GM21786 (cell line): ENCODE data around the gene UQCRFS1.
"Not testable (repeated sequence)": the region's sequence is repeated elsewhere in the genome, so short reads cannot be mapped to it uniquely, and the experiment has no call there.

ENCODE experiments used
- ATAC-seq: cut with Tn5 transposase; IDR thresholded peaks from one replicate; pipeline ENCODE4 v1.9.1; 2021; ENCODE audit not compliant: unreplicated experiment

Gene UQCRFS1

DNA sequence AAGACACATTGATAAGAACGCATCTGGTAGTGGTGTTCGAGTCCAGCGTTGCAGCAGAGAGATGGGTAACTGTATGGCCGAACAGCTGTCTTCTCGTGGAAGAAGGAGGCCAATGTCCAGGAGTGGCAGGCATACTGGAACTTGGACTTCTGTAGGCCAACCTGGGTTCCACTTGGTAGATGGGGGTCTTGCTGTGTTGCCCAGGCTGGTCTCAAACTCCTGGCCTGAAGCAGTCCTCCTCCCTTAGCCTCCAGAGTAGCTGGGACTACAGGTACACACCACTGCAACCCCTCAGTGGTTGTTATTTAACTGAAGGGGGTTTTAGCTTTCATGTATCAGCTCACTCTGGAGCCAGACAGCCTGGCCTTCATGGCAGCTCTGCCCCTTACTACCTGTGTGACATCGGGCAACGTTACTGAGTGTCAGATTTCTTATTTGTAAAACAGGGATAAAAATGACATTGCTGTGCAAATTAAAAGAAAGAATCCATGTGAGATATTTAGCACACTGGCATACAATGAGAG, 2.4 kb upstream of the UQCRFS1 start:
- ATAC-seq = no peak

- ATAC-seq = no peak
Observed at GRCh38 chr19:29214411-29214810, 1.5 kb upstream of the UQCRFS1 start.

- ATAC-seq = no peak
Observed at GRCh38 chr19:29212356-29212647, 649 bp downstream of the UQCRFS1 start.

- ATAC-seq = no peak
Observed at GRCh38 chr19:29211562-29212355, 1.2 kb downstream of the UQCRFS1 start.

DNA sequence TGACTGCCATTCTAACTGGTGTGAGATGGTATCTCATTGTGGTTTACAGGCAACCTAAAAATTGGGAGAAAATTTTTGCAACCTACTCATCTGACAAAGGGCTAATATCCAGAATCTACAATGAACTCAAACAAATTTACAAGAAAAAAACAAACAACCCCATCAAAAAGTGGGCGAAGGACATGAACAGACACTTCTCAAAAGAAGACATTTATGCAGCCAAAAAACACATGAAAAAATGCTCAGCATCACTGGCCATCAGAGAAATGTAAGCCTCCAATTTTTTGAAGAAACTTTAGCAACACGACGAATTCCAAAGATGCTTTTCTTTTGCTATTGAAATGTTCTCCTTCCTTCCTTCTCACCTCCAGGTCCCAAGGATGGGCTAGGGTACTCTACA, 1.9 kb downstream of the UQCRFS1 start:
- ATAC-seq = not testable (repeated sequence)

DNA sequence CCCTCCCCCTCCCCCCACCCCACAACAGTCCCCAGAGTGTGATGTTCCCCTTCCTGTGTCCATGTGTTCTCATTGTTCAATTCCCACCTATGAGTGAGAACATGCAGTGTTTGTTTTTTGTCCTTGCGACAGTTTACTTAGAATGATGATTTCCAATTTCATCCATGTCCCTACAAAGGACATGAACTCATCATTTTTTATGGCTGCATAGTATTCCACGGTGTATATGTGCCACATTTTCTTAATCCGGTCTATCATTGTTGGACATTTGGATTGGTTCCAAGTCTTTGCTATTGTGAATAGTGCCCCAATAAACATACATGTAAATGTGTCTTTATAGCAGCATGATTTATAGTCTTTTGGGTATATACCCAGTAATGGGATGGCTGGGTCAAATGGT, 2.4 kb downstream of the UQCRFS1 start:
- ATAC-seq = not testable (repeated sequence)

GRCh38 chr19:29207403-29208187, 5.4 kb downstream of the UQCRFS1 start:
- not testable (repeated sequence) for ATAC-seq

DNA sequence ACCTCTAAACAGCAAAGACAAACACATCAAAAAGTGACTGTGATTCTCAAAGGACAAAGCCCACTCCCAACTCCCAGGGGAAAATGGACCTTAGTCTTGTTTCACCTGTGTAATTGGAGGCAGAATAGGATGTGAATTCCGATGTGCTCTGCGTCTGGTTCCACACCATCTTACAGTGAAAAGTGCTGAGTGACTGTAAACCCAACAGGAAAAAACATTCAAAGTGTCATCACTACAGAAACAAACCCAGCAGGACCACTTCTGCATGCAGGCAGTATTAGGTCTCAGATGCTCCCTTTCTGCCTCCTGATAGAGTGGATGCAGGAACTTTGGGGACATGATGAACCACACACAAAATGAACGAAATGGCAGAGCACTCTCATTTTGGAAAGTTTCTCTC, 6.5 kb downstream of the UQCRFS1 start:
- ATAC-seq = no peak

GRCh38 chr19:29202281-29202680, 10.7 kb downstream of the UQCRFS1 start:
- ATAC-seq = no peak

GRCh38 chr19:29201855-29202254, 11.1 kb downstream of the UQCRFS1 start:
- ATAC-seq = no peak

DNA sequence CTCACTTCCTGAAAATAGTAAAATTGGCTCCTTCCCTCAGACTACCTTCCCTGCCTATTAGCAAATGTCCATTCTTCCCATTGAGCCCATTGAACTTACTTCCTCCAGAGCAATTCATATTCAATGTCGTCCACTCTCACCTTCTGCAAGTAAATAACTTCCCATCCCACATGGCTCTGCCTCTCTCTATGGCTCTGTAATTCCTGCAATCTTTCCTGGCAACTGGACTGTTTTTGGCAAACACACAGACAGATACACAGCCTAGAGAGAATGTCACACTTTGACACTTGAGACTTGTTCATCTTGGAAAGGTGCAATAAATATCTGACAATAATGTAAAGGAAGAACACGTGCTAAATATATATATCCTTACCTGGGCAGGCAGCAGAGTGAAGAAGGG, 18.3 kb downstream of the UQCRFS1 start:
- no peak for ATAC-seq

DNA sequence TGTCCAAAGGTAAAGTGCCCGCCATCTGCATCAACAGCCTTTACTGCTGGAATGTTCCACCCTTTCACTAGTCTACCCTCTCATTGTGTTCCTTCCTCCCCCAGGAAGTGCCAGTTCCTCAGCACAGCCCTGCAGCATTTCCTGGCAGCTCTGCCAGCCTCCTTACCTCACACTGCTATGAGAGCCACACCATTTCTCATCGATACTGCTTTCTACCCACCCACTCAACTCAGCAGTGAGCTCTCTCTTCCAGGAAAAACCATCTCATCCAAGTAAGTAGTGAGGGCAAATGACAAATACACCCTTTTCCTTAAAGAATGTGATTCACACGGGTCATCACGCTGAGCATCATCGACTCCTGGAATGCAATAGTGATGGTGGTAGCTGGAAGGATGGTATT, 19.8 kb downstream of the UQCRFS1 start:
- no peak for ATAC-seq

DNA sequence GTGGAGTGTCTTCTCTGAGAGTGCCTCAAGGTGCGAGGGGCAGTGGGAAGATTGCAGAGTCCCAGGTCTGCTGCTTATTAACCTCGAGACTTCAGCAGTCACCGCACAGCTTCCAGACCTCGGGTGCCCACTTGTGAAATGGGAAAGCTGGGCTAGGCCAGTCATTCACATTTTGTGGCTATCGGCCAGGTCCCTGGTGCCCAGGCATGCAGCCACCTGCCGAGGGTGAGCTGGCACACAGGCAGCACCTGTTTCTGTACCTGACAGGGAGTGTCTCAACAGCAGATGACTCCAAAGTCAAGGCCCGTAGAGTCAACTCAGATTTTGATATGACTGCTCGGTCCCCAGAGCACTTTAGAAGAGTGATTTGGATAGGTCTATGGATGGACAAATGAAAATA, 21.9 kb downstream of the UQCRFS1 start:
- ATAC-seq = no peak

DNA sequence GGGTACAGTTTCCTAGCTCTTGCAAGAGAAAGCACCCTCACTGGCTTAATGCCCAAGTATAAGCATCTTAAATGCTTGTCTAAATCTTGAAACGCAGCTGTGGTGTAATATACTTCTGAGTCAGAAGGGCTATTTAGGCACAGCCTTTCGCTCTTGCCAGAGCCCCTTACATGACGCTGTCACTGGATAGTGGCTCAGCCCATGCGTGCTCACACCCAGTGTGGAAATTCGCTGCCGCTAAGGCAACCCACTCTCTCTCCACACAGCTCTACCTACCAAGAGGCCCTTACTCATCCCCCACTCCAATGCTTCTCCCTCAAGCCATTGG, 24.0 kb downstream of the UQCRFS1 start:
- ATAC-seq = no peak

GRCh38 chr19:29188289-29189032, 24.5 kb downstream of the UQCRFS1 start:
- no peak for ATAC-seq

DNA sequence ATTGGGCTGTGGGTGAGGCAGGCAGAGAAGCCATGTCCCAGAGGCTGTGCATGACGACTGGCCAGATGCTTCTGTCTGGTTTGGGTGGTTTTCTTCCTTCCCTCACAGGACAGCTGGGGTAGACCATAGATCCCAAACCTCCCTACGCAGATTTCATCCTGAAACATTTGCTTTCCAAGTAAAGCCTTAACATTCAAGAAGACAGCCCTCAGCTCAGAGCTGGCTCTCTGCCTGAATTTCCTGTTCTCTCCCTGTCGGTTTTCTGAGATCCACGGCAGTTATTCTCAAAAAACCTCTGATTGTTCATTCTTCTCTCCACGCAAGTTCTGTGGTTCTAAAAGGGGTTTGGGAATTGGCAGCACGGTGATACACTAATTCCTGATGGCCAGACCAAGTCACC, 25.3 kb downstream of the UQCRFS1 start:
- ATAC-seq = no peak

DNA sequence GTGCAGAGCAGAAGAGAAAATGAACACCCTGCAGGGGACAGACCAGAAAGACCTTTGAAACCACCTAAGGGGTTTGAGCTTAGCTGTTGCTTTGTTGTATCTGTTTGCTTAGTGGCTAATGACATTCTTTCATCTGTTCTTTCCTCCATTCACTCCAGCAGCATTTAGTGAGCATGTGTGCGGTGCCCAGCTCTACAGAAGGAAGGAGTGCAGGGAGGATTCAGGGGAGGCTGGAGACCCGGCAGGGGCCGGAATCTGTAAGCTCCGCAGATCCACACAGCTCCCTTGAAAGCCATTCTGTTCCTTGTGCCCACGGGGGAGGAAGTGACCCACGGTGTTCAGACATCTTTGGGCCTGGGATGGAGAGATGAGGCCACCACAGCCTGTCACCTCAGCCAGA, 27.5 kb downstream of the UQCRFS1 start:
- no peak for ATAC-seq

DNA sequence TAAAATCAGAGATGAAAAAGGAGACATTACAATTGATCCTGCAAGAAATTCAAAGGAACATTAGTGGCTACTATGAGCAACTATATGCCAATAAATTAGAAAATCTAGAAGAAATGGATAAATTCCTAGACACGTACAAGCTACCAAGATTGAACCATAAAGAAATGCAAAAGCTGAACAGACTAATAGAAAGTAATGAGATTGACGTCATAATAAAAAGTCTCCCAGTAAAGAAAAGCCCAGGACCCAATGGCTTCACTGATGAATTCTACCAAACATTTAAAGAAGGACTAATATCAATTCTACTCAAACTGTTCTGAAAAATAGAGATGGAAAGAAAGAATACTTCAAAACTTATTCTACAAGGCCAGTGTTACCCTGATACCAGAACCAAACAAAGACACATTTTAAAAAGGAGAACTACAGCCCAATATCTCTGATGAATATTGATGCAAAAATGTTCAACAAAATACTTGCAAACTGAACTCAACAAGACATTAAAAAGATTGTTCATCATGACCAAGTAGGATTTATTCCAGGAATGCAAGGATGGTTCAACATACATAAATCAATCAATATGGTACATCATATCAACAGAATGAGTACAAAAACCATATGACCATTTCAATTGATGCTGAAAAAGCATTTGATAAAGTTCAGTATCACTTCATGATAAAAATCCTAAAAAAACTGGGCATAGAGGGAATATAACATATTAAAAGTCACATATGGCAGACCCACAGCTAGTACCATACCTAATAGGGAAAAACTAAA, 35.8 kb downstream of the UQCRFS1 start:
- ATAC-seq = no peak

GRCh38 chr19:29173896-29174295, 39.1 kb downstream of the UQCRFS1 start:
- ATAC-seq = no peak

- no peak for ATAC-seq
Observed at GRCh38 chr19:29172302-29172701, 40.6 kb downstream of the UQCRFS1 start.

- no peak for ATAC-seq
Observed at GRCh38 chr19:29171525-29171924, 41.4 kb downstream of the UQCRFS1 start.
